Mesodermal cell (in vitro differentiated cells): ENCODE results near the gene PACS2.

ENCODE experiments used
- H3K27ac ChIP-seq: 2 replicates; pipeline ENCODE4 v1.7.0; 2013; ENCODE audit warnings: mild to moderate bottlenecking, low read depth, low read length, moderate library complexity; ENCODE audit not compliant: severe bottlenecking
- H3K36me3 ChIP-seq: 2 replicates; pipeline ENCODE4 v1.7.1; 2013; ENCODE audit warnings: mild to moderate bottlenecking, low read length, moderate library complexity; ENCODE audit not compliant: control insufficient read depth, insufficient read depth
- H3K4me1 ChIP-seq: one replicate; pipeline ENCODE4 v1.7.1; 2013; ENCODE audit warnings: mild to moderate bottlenecking, low read length; ENCODE audit not compliant: insufficient read depth, control insufficient read depth, poor library complexity, severe bottlenecking
- H3K4me3 ChIP-seq: 2 replicates; pipeline ENCODE4 v1.7.0; 2013; ENCODE audit warnings: low read length, control low read depth, mild to moderate bottlenecking; ENCODE audit not compliant: insufficient read depth, poor library complexity, severe bottlenecking; ENCODE audit errors: extremely low read depth
- H3K9me3 ChIP-seq: 2 replicates; pipeline ENCODE4 v1.7.1; 2013; ENCODE audit warnings: mild to moderate bottlenecking, low read length, moderate library complexity; ENCODE audit not compliant: control insufficient read depth
- WGBS, 2 experiments: methylation state at CpG; one replicate each; pipeline ENCODE4 v1.1.5; 2013; ENCODE audit warnings: missing lambda C conversion rate in 2 of 2; ENCODE audit not compliant: insufficient coverage in 2 of 2; 5-methylcytosine and 5-hydroxymethylcytosine counted together

PACS2 gene

DNA sequence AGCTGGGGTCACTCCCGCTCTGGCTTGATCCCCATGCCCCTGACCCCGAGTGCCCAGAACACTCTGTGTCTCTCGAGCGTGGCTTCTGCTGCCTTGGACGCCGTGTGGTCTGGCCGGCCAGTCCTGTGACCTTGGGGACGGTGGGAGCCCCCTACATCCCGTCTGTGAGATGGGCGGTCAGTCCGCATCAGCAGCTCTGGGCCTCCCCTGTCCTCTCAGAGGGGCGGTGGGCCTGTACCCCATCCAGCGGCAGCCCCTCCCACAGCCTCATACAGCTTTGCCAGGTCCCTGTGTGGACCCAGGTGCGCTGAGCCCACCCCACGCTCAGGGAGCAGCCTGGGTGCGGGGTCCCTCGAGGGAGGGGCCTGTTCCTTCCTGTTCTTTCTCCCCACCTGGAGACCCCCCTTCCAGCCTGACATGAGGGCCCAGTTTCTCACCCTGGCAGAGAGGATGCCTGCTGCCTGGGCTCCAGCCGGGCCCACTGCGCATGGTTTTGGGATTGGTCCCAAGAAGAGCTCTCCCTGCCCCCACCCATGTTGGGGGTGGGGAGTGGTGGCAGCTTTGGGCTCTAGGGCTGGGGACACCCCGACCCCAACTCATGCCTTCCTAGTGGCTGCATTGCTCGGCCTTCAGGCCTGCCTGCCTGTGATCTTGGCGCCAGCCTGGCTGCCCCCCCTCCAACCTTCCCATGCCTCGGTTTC is 106.6 kb downstream of the PACS2 start:
- Histone ChIP-seq H3K4me1 (peaks cover 10% of the 10 kb centered on the region), H3K27ac (no peak overlapping the region), H3K4me3 (peak overlapping the region; percentile 66), H3K36me3 (peaks cover 33% of the 10 kb centered on the region), H3K9me3 (peaks cover under 1% of the 10 kb centered on the region)
- WGBS, 2 experiments: 63 to 71% methylated on average over 16 to 19 of the region's 23 CpGs

DNA sequence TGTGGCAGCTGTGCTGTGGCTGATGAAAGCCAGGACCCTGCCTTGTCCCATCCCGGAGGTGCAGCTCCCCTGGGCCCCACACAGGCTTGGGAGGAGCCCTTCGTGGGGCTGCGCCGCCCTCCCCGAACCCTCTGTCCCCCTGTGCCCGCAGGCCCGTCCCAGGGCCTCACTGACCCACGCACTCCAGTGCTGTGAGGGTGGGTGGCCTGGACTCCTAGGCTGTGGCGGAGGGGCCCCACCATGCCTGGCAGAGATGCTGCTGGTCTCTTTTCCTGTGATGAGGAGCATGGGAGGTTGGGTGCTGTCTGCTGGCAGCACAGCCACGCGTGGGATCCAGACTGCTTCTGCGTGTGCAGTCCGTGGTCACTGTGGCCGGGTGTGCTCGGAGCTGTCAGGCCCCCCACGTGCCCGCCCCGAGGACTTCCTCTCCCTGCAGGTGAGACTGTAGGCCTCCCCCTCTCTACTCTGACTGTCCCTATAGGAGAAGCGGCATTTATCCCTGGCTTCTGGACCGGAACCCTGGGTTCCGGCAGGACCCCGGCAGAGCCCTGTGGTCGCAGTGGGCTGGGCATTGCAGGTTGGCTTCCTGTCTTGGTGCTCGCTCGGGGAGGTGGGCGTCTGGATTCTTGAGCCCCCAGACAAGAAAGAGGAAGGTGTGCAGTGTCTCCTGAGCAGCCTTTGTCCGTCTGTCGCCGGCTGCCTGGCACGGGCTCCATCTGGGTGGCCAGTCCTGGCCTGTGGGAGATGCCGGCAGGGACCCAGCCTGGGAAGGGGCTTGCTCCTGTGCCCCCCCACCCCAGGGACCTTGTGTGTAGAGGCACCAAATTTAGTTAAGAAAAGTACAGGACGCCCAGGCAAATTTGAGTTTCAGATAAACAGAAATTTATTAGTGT is 107.4 kb downstream of the PACS2 start:
- H3K36me3 ChIP-seq: peaks cover 41% of the 10 kb centered on the region
- H3K9me3 ChIP-seq: peaks cover 9% of the 10 kb centered on the region
- WGBS, 2 experiments: 95 to 96% methylated on average over 25 to 30 of the region's 32 CpGs
- peaks cover 10% of the 10 kb centered on the region for H3K4me1 ChIP-seq
- H3K27ac ChIP-seq: no peak overlapping the region
- no peak overlapping the region for H3K4me3 ChIP-seq

DNA sequence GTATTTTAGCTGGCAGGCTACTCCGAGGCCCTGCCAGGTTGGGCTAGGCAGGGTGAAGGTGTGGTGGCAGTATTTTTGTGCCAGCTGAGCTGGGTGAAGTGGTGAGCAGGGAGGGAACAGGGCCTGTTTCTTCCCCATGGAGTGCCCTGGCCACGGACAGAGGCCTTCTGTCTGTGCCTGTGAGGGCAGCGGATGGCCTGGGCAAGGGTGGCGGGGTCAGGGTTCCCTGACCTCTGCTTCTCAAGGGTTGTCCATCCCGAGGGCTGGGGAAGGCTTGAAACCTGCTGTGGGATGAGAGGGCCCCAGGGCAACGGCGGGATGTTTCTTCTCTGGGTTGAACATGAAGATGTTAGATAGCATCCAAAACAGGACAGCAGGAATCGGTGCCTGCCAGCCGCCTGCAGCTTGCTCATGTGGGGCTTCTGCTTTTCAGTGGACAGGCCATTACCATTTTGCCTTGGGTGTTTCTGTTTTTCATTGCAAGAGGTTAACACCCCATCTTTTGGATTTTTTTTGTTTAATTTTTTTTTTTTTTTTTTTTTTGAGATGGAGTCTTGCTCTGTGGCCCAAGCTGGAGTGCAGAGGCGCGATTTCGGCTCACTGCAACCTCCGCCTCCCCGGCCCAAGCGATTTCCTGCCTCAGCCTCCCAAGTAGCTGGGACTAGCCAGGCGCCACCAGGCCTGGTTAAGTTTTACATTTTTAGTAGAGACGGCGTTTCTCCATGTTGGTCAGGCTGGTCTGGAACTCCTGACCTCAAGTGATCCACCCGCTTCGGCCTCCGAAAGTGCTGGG is 108.3 kb downstream of the PACS2 start:
- H3K36me3 ChIP-seq: peaks cover 49% of the 10 kb centered on the region
- peaks cover 10% of the 10 kb centered on the region for H3K4me1 ChIP-seq
- H3K27ac ChIP-seq: no peak overlapping the region
- H3K4me3 ChIP-seq: no peak overlapping the region
- 86 to 92% methylated on average over 18 to 20 of the region's 21 CpGs for WGBS, 2 experiments
- H3K9me3 ChIP-seq: peaks cover 9% of the 10 kb centered on the region

DNA sequence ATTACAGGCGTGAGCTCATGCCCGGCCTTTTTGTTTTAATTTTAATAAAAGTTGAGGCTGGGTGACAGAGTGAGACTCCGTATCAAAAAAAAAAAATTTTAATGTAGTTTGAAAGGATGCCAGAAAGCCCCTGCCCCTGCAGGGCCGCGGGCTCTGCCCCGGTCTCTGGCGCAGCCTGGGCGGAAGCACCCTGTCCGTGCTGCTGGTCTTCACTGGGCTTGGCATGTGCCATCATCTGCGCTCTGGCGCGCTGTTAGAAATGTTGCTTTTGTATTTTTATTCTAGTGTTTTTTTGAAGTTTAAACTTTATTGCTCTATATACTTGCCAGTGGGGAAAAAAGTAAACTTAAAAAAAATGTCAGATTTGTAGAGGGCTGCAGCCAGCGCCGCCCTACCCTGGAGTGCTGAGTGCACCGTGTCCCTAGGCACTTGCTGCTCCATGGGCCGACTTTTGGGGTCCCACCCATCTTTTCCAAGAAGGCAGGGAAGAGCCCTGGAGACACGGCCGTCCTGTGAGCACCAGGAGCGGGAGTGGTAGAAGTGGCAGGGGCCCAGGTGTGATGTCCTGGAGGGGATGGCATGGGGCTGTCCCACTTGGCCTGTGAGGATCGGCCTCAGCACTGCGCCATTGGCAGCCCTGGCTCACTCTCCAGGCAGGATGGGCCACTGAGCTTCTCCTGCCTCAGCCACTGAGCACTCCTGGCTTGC is 109.1 kb downstream of the PACS2 start:
- H3K9me3 ChIP-seq: peaks cover 9% of the 10 kb centered on the region
- 95 to 97% methylated on average over 17 of the region's 21 CpGs for WGBS, 2 experiments
- peaks cover 10% of the 10 kb centered on the region for H3K4me1 ChIP-seq
- peaks cover 56% of the 10 kb centered on the region for H3K36me3 ChIP-seq
- H3K27ac ChIP-seq: no peak overlapping the region
- no peak overlapping the region for H3K4me3 ChIP-seq

DNA sequence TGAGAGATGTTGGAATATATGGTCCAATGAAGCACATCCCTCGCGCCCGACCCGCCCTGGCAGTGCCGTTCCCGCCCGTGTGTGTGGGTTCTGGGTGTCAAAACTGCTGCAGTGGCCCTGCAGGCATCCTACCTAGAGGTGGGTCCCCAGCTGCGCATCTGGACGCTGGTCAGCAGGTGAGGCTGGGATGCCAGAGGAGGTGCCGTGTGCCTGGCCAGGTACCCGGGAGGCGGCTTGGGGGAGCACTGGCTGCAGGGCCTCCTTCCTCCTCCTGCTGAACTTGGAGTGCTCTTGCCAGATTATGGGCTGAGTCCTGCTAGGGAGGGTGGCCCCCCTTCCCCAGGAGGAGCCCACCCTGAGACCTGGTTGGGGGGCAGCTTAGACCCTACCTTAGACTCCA is 110.3 kb downstream of the PACS2 start:
- Histone ChIP-seq H3K4me3 (no peak overlapping the region), H3K36me3 (peaks cover 62% of the 10 kb centered on the region), H3K9me3 (peaks cover 9% of the 10 kb centered on the region), H3K4me1 (peaks cover 7% of the 10 kb centered on the region), H3K27ac (no peak overlapping the region)
- 98% methylated on average over 12 of the region's 12 CpGs for WGBS, 2 experiments

DNA sequence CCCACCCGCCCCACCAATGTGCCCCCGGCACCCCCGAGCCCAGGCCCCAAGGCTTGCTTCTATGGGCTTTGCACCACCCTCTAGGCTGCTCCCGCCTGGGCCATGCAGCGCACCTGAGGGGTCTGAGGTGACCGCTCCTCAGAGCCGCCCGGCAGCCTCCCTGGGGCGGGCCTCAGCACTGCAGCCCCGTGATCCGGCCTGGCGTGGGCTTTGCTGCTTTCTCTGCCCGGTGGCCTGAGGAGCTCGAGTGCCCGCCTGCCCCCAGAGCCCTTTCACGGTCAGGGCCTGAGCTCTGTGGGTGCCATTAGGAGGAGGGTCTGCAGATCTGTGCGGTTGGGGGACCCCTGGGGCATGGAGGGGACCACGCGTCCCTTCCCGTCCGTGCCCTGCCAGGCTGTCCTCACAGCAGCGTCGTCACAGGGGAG is 111.3 kb downstream of the PACS2 start:
- Histone ChIP-seq H3K4me3 (no peak overlapping the region), H3K9me3 (peaks cover 9% of the 10 kb centered on the region), H3K36me3 (peaks cover 72% of the 10 kb centered on the region), H3K4me1 (peaks cover 7% of the 10 kb centered on the region), H3K27ac (no peak overlapping the region)
- WGBS, 2 experiments: 96 to 99% methylated on average over 20 of the region's 23 CpGs

DNA sequence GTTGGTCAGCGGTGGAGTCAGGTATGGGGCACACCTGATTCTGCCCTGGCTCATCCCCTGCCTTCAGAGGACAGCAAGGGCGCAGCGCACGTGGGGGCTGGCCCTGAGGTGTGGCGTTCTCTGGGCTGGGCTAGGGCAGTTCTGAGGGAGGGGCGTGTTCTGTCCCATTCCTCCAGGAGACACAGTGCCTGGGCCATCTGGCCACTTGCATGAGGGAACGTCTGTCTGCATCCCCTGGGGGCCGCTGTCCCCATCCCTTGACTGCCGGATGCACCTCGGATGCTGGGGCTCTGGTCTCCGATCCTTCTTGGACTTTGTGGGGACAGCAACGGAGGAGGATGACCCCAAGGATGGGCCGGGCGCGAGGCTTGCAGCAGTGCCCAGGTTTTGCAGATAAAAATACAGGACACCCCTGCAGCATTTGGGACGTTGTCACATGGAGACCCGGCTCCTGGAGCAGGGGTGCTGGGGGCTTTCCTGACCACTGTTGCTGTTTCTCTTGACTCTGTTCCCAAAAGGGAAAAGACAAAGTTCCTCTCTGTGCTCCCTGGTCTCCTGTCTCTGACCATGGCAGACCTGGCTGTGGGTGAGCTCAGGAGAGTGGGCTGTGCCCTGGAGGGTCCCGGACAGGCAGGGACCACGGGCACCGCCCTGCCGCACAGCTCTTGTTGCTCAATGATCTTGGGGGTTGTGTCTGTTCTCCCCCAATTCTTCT is 112.0 kb downstream of the PACS2 start:
- 97 to 99% methylated on average over 20 to 21 of the region's 21 CpGs for WGBS, 2 experiments
- Histone ChIP-seq H3K36me3 (peaks cover 74% of the 10 kb centered on the region), H3K4me1 (peaks cover 3% of the 10 kb centered on the region), H3K9me3 (peaks cover 9% of the 10 kb centered on the region), H3K27ac (no peak overlapping the region), H3K4me3 (no peak overlapping the region)

DNA sequence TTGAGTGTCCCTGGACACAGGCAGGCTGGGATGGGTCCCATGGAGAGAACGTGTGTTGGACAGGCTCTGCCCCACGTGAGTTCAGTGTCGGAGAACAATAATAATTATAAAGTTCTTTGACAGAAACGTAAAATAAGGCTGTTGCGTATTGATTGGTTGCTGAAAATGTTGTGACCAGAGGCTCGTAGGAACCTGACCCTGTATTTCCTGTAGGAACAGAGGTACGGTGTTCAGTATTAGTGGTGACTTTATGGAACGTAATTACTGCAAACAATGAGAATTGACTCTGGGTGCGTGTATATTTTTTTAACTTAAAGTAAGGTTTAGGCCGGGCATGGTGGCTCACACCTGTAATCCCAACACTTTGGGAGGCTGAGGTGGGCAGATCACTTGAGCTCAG is 112.9 kb downstream of the PACS2 start:
- Histone ChIP-seq H3K4me3 (no peak overlapping the region), H3K36me3 (peaks cover 79% of the 10 kb centered on the region), H3K9me3 (peaks cover 9% of the 10 kb centered on the region), H3K4me1 (no peaks in the 10 kb centered on the region), H3K27ac (no peak overlapping the region)
- 95 to 97% methylated on average over 8 to 10 of the region's 10 CpGs for WGBS, 2 experiments

DNA sequence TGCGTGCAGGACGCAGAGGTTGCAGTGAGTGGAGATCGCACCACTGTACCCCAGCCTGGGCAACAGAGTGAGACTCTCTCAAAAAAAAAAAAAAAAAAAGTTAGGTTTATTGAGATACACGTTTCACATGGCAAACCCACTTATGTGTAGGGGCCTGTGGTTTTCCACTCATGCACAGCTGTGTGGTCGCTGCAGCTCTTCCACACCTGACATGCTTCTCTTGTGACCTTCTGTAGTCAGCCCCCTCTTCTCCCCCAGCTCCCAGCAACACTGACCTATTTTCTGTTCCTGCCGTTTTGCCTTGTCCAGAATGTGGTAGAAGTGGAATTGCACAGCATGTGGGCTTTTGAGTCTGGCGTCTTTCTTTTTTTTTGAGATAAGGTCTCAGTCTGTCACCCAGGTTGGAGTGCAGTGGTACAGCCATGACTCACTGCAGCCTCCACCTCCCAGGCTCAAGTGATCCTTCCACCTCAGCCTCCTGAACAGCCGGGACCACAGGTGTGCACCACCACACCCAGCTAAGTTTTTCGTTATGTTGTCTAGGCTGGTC is 113.5 kb downstream of the PACS2 start:
- Histone ChIP-seq H3K27ac (no peak overlapping the region), H3K4me3 (no peak overlapping the region), H3K36me3 (peaks cover 78% of the 10 kb centered on the region), H3K4me1 (no peaks in the 10 kb centered on the region), H3K9me3 (peaks cover 9% of the 10 kb centered on the region)
- WGBS, 2 experiments: 93 to 100% methylated on average over 2 to 7 of the region's 9 CpGs
